AG04450 (cell line): ENCODE data around the gene ZACN. TPM values are rescaled to one million over a fixed set of nuclear protein-coding genes. Genes with fewer than 3 reads are reported as not detected.

Experiments
- CTCF ChIA-PET: fragments of 300-600, 350-600 bp; formaldehyde crosslinking; extraction: SDS; loops from one replicate; lab custom pipeline; 2022; ENCODE audit warnings: antibody characterized with exemption, inconsistent platforms; lab: Charles Lee
- POLR2A ChIA-PET: fragments of 350-600 bp; formaldehyde crosslinking; extraction: SDS; loops from one replicate; lab custom pipeline; 2021; ENCODE audit warnings: antibody characterized with exemption, inconsistent platforms; lab: Yijun Ruan, JAX
- DNase-seq: peaks from one replicate; pipeline ENCODE4 v3.0.0-alpha.2; 2011; ENCODE audit warnings: low read depth, low spot score
- H3K27ac ChIP-seq: one replicate; pipeline ENCODE4 v1.5.1; 2012; ENCODE audit warnings: low read depth, low read length, control low read depth
- H3K27me3 ChIP-seq: one replicate; pipeline ENCODE4 v1.6.0; 2012; ENCODE audit warnings: low read length; ENCODE audit not compliant: control insufficient read depth, insufficient read depth
- H3K4me3 ChIP-seq: 2 replicates; pipeline ENCODE4 v1.5.1; 2011; ENCODE audit warnings: mild to moderate bottlenecking, low read depth, low read length, control low read depth
- H3K9me3 ChIP-seq: 2 replicates; pipeline ENCODE4 v1.5.1; 2012; ENCODE audit warnings: low read length; ENCODE audit not compliant: control insufficient read depth, insufficient read depth
- polyA plus RNA-seq: library from polyadenylated mRNA; depleted of rRNA; stranded (reverse); fragments of >200 nt; gene quantifications from 2 replicates; pipeline ENCODE4 v1.2.3, GENCODE V29; 2011
- TF ChIP-seq, protein P1 (sequence below): IDR thresholded peaks from 2 replicates; pipeline ENCODE4 v1.5.1; 2011; ENCODE audit warnings: low read depth, low read length, control low read depth, inconsistent platforms

The ZACN gene
- polyA plus RNA-seq, 1 experiment, result not detected

DNA sequence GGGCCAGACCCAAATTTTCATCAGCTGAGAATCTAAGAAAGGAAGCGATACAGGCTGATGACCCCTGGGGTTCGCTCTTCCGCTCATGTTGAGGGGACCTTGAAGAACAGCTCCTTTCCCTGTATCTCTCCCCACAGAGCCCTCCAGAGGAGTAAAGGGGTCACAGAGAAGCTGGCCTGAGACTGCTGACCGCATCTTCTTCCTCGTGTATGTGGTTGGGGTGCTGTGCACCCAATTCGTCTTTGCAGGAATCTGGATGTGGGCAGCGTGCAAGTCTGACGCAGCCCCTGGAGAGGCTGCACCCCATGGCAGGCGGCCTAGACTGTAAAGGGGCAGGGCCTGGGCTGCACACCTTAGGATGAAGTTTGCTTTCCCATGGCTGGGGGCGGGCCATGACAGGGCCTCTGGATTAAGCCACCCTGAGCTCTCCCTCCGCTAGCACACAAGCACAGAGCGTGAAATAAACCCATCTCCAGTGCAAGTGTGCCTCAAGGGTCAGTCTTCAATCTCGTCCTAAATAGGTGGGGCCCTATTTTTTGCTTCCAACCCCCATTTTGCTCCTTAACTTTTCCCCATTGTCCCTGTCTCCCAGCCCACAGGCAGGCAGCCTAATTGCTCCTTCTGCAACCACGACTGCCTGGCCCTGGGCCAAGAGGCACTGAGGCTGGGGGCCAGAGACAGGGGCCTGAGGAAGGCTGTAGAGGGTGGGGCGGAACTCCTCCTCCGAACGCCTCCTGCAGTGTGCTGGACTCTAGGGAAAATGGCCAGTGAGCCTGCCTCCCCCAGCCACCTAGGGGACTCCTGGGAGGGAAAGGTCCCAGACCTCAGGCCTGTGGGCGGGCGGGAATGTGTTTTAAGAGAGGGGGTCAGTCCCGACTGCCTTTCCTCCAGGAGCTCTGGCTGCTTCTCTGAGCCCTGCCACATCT lies 3.6 kb downstream of the ZACN start:
- CTCF ChIA-PET, result no interaction called here
- H3K4me3 ChIP-seq, result no peak overlapping the region
- no peak overlapping the region for H3K27ac ChIP-seq
- TF ChIP-seq, protein P1, sequence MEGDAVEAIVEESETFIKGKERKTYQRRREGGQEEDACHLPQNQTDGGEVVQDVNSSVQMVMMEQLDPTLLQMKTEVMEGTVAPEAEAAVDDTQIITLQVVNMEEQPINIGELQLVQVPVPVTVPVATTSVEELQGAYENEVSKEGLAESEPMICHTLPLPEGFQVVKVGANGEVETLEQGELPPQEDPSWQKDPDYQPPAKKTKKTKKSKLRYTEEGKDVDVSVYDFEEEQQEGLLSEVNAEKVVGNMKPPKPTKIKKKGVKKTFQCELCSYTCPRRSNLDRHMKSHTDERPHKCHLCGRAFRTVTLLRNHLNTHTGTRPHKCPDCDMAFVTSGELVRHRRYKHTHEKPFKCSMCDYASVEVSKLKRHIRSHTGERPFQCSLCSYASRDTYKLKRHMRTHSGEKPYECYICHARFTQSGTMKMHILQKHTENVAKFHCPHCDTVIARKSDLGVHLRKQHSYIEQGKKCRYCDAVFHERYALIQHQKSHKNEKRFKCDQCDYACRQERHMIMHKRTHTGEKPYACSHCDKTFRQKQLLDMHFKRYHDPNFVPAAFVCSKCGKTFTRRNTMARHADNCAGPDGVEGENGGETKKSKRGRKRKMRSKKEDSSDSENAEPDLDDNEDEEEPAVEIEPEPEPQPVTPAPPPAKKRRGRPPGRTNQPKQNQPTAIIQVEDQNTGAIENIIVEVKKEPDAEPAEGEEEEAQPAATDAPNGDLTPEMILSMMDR, result no peak
- no peaks in the 10 kb centered on the region; the same call in 1 of the 2 replicates for H3K9me3 ChIP-seq
- H3K27me3 ChIP-seq, result peaks cover 30% of the 10 kb centered on the region
- POLR2A ChIA-PET, result no interaction called here
- DNase-seq, result no peak

DNA sequence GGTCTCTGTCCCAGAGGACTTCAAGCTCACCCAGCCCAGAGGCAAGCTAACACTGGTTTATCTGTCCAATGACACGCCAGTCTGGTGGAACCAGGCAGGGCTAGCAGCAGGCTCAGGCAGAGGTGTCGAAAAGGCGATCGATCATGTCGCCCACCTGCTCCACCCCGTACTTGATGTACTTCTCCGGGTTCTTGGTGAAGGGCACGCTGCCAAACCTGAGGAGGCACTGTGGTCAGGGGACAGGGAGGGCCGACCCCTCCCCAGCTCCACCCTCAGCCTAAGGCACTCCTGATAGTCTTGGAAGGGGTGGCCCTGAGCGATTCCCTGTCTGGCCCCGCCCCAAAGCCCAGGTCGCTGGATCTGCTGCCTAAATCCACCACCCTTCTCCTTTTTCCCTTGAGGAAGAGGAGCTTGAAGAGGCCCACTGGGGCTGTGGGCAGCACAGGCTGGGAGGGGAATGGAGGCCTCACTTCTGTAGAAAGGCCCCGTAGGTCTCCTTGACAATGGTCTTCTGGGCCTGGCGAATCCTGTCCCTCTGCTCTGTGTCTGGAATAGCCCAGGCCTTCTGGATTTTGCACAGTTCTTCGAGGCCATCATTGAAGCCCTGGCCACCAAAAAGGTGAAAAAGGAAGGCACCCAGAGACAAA lies 4.7 kb downstream of the ZACN start:
- Histone ChIP-seq H3K27me3 (peaks cover 21% of the 10 kb centered on the region), H3K4me3 (no peak overlapping the region), H3K9me3 (no peaks in the 10 kb centered on the region; the same call in 1 of the 2 replicates), H3K27ac (no peak overlapping the region)
- CTCF ChIA-PET, result no interaction called here
- no peak for DNase-seq
- POLR2A ChIA-PET, result interaction anchor here (0.8 kb wide), 1 partner anchor 150 kb away, joined by 3 read pairs; no protein-coding TSS in a partner anchor
- TF ChIP-seq, protein P1, result no peak

DNA sequence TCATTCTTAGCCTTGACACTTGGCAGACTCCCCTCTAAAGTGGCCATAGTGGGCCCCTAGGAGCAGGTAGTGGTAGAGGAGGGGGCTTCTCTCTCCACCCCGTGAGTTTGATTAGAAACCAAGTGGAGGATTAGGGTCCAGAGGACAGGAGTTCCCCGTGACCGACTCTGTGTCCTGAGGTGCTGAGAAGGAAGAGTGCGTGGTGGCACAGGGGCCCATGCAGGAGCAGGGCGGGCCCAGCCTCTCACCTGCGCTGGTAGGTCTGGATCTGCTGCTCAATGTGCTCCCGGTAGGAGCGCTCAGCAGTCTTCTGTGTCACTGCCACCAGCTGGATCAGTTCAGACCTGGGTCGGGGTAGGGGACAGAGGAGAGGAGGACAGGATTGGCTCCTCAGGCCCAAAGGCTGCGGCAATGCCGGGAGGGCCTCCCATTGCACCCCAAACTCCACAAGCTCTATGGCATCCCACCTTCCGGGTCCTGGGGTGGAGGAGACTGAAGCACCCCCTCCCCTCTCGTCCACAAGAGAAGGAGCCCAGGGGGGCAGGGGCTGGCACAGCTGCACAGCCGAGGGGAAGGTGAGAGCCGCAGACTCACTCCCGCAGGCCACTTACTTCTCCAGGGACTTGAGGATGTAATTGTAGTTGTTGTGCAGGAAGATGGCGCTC lies 6.2 kb downstream of the ZACN start:
- no peak for DNase-seq
- H3K27me3 ChIP-seq, result peaks cover 6% of the 10 kb centered on the region
- H3K9me3 ChIP-seq, result no peaks in the 10 kb centered on the region; the same call in 1 of the 2 replicates
- H3K4me3 ChIP-seq, result no peak overlapping the region
- CTCF ChIA-PET, result no interaction called here
- POLR2A ChIA-PET, result no interaction called here
- no peak overlapping the region for H3K27ac ChIP-seq
- TF ChIP-seq, protein P1, result no peak

DNA sequence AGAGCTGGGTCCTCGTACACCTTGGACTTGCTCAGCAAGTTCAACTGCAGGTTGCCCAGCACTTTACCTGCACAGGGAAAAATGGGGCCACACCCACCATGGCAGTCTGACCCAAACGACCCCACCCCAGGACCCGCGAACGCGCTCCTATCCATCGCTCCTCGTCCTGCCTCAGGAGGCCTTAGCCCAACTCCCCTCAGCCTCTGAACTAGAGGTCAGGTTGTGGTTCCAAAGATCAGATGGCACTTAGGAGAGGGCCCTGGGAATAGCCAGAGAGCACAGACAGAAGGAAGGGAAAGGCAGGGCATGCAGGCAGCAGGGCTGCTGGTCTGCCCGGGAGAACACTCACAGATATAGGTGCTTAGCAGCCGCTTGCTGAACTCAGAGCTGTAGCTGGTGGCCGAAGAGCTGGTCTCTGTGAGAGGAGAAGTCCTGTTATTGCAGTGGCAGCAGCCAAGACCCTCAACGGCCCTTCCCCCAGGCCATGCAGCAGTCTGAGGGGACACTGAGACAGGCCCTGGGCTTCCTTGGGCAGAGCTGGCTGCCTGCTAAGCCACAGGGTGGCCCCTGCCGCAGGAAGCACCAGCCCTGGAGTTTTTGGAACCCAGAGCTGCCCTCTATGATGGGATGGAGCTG lies 6.9 kb downstream of the ZACN start:
- TF ChIP-seq, protein P1, result no peak
- Histone ChIP-seq H3K9me3 (no peaks in the 10 kb centered on the region; the same call in 1 of the 2 replicates), H3K27ac (no peak overlapping the region), H3K27me3 (no peaks in the 10 kb centered on the region), H3K4me3 (no peak overlapping the region)
- CTCF ChIA-PET, result no interaction called here
- POLR2A ChIA-PET, result interaction anchor here (1.3 kb wide), 1 partner anchor 13 kb away, joined by 3 read pairs; the partner anchor contains the start of gene SRP68
- DNase-seq, result no peak
